HG03439 (cell line): ENCODE measurements around the gene SLC4A1AP.

ENCODE experiments used
- ATAC-seq: cut with Tn5 transposase; IDR thresholded peaks from one replicate; pipeline ENCODE4 v1.9.1; 2021; ENCODE audit warnings: mild to moderate bottlenecking, moderate library complexity; ENCODE audit not compliant: unreplicated experiment

SLC4A1AP gene

DNA sequence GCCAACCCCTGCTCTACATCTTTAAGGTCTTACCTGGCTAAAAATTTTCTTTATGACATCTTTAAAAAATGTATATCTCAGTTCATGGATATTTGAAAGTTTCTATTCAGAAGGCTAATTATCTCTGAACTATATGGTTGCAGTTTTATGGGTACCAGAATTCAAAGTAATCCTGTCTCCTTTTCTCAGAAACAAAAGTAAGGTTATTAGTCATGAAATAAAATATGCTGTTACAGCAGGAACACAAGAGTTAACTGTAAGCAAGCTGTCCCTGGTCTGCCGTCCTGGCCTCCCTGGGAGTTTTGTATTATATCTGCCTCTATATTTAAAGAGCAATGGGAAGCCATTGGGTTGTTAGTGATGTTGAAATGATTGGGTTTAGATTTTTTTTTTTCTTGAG, 34.0 kb downstream of the SLC4A1AP start:
- no peak for ATAC-seq

DNA sequence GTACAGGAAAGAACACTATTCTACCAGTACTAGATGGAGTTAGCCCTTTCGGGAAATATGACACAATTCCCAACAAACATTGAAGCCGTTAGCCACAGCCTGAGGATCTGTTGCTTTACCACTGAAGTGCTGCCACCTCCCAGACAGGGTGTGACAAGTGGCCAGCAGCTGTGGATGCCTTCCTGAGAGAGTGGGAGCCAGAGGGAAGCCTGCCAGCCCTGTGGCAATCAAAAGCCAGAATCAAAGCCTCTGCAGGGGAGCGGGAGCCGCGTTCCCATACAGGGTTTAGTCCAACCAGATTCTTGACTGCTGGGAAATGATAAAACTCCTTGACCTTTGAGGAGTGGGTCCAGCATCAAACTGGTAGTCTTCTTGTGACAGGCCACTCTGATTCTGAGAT, 38.0 kb downstream of the SLC4A1AP start:
- ATAC-seq: no peak

DNA sequence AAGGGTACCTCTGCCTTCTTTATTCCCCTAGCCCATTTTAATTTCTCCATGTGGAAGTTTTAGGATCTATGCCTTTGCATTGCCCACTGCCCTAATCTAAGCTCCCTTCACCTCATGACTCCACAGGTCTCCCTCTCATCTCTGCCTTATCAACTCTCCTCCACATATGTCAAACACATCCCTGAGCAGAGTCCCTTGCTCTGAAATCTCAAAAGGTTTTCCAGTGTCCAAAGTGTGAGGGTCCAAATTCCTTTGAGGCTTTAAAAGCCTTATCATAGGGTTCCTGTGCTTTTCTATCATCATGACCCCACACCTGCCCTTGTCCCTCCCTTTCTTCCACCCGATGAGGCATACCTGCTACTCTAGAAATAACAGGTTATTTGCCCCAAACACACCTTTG, 38.6 kb downstream of the SLC4A1AP start:
- ATAC-seq: no peak

GRCh38 chr2:27703638-27704341, 40.1 kb downstream of the SLC4A1AP start:
- ATAC-seq: no peak

DNA sequence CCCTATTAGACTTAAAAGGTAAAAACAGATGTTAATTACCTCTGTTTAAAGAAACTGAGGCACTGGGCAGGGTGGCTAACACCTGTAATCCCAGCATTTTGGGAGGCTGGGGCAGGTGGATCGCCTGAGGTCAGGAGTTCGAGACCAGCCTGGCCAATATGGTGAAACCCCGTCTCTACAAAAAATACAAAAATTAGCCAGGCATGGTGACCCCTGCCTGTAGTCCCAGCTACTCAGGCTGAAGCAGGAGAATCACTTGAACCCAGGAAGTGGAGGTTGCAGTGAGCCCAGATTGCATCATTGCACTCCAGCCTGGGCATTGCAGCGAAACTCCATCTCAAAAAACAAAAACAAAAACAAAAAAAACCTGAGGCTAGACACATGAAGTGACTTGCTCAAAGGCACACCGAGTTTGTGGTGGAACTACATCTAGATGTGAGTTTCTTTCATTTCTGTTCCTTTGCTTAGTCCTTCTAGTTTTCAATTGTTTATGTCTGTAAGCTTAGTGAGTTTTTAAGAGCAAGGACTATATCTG, 40.7 kb downstream of the SLC4A1AP start:
- no peak for ATAC-seq

- ATAC-seq: no peak
Measured at GRCh38 chr2:27705851-27706622, 42.3 kb downstream of the SLC4A1AP start.

- no peak for ATAC-seq
Measured at GRCh38 chr2:27707462-27708256, 44.0 kb downstream of the SLC4A1AP start.

DNA sequence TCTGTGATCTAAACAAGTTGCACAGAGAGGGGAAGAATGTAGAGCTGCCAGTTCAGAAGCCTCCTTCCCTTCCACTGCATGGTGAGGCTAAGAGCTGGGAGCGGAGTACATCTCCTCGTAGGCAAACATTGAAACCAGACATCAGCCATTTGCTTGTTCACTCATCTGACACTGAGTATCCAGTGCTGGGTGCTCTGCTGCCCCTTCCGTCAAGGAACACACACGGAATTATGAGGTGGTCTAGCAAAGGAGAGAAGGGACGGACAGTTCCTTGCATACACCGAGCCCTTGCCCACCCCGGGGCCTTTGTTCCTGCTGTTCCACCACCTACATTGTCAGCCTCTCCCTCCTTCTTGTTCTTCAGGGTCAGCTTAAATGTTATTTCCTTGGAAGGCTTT, 44.6 kb downstream of the SLC4A1AP start:
- no peak for ATAC-seq

- no peak for ATAC-seq
Measured at GRCh38 chr2:27708666-27709065, 45.0 kb downstream of the SLC4A1AP start.

GRCh38 chr2:27709326-27709725, 45.6 kb downstream of the SLC4A1AP start:
- ATAC-seq: no peak

DNA sequence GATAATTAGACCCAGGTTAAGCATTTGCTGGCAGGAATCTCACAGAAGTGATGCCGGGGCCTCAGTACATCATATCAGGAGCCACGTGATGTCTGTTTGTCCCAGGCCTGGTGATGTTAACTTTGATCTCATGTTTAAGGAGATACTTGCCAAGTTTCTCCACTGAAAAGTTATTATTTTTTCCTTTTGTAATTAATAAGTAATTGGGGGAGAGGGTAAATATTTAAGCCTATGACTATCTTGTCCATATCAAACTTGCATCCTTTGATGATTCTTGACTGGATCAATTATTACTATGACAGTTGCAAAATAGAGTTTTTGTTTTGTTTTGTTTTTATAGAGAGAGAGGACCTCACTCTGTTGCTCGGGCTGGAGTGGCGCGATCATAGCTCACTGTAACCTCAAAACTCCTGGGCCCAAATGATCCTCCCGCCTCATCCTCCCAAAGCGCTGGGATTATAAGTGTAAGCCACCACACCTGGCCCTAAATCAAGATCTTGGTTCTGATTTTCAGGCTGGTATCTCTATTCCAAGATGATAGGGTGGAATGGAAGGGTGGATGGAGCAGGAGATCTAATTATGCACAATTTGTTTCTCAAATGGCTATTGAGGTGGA, 46.4 kb downstream of the SLC4A1AP start:
- ATAC-seq: no peak

DNA sequence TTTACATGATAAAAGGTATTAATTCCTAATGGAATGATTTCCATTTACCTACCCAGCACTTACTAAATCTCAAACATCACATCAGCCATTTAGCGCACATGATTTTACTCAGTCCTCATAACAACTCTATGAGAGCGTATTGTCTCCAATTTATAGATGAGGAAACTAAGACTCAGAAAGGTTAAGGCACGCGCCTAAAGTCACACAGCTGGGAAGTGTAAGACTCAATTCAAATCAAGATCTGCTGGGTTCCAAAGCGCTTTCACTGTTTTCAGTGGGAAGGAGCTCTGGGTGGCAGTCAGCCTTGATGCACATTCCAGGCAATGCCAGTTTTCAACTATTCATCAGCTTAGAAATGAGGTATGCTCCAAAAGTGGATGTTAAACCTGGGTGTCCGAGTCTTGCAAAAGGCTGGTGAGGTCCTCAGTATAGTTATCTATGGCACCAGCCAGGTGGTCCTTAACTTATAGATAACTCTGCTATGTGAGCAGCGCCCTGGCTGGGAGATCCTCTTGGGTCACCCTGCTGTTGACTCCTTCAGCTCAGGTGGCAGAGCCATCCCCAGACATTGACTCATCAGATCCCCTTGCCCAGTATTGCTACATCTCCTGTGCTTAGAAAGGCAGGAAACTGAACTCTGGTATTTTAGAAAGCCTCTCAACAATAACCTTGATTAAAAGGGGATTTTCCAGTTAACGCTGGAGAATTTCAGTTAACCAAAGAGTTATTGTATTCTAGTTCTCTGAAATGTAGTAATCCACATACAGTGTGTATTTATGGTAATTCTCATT, 47.1 kb downstream of the SLC4A1AP start:
- no peak for ATAC-seq

- ATAC-seq: no peak
Measured at GRCh38 chr2:27711804-27712203, 48.1 kb downstream of the SLC4A1AP start.

GRCh38 chr2:27712522-27712921, 48.8 kb downstream of the SLC4A1AP start:
- no peak for ATAC-seq

GRCh38 chr2:27713201-27713600, 49.5 kb downstream of the SLC4A1AP start:
- no peak for ATAC-seq

DNA sequence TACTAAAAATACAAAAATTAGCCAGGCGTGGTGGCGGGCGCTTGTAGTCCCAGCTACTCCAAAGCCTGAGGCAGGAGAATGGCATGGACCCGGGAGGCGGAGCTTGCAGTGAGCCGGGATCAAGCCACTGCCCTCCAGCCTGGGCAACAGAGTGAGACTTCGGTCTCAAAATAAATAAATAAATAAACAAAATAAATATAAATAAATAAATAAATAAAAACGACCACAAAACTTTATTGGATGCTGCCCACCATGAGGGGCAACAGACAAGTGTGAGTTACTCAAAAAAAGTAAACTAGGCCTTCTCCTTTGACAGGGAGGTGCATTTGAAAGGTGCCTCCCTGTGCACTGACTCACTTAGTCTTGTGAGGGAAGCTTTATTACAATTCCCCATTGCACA, 50.4 kb downstream of the SLC4A1AP start:
- ATAC-seq: no peak

DNA sequence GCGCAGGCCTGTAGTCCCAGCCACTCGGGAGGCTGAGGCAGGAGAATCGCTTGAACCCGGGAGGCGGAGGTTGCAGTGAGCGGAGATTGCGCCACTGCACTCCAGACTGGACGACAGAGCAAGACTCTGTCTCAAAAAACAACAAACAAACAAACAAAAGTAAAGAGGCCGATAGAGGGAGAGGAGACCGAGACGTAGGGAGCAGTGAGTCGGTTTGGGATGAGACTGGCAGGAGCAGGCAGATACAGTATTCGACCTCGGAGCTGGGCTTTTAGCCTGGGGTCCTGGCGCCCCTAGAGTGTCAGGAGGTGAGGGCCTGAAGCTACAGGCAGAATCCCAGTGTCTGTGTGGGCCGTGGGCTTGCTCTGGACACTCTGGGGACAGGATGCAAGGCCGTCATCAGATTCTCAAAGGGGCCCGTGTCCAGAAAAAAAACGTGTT, 51.2 kb downstream of the SLC4A1AP start:
- ATAC-seq: no peak

- ATAC-seq: no peak
Measured at GRCh38 chr2:27715318-27716210, 51.9 kb downstream of the SLC4A1AP start.
